GM18873 (cell line): ENCODE measurements around the gene CPXM1.

Source experiments
- ATAC-seq: cut with Tn5 transposase; IDR thresholded peaks from one replicate; pipeline ENCODE4 v1.9.1; 2021; ENCODE audit warnings: mild to moderate bottlenecking, moderate library complexity, moderate number of reproducible peaks; ENCODE audit not compliant: unreplicated experiment, low FRiP score

CPXM1 gene

DNA sequence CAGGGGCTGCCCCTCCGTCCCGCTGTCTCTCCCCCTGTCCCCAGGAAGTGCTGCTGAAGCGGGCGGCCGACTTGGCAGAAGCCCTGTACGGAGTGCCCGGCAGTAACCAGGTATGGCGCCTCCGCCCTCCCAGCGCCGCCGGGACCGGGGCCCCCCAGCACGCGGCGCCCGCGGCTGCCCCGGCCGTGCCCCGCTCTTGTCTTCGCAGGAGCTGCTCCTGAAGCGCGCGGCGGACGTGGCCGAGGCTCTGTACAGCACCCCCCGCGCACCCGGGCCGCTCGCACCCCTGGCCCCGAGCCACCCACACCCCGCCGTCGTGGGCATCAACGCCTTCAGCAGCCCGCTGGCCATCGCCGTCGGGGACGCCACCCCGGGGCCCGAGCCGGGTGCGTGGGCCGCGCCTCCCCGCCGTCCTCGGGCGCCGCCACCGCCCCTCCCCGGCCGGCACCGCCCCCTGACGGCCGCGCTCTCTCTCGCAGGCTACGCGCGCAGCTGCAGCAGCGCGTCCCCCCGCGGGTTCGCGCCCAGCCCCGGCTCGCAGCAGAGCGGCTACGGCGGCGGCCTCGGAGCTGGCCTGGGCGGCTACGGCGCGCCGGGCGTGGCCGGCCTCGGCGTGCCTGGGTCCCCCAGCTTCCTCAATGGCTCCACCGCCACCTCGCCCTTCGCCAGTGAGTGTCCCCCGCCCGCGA, 48.4 kb downstream of the CPXM1 start:
- ATAC-seq = no peak

DNA sequence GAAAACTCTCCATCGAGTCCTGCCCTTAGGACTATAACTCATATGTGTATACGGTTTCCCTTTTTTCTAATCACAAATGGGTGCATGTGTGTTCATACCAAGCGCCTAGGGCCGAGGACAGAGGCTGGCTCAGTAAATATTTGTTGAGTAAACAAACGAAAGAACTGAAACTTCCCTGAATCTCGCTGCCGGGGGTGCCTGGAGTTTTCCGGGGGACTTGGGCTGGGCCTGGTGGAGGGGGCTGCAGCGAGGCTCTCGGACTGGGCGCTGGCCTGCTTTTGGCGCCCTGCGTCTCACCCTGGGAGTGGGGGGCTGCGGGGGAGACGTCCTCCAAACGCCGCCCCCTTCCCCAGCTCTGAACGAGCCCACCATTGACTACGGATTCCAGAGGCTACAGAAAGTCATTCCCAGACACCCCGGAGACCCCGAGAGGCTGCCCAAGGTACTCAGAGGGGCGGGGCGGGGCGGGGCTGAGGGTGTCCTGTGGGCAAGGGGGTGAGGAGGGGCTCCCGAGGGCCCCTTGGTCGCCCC, 49.0 kb downstream of the CPXM1 start:
- ATAC-seq = no peak

DNA sequence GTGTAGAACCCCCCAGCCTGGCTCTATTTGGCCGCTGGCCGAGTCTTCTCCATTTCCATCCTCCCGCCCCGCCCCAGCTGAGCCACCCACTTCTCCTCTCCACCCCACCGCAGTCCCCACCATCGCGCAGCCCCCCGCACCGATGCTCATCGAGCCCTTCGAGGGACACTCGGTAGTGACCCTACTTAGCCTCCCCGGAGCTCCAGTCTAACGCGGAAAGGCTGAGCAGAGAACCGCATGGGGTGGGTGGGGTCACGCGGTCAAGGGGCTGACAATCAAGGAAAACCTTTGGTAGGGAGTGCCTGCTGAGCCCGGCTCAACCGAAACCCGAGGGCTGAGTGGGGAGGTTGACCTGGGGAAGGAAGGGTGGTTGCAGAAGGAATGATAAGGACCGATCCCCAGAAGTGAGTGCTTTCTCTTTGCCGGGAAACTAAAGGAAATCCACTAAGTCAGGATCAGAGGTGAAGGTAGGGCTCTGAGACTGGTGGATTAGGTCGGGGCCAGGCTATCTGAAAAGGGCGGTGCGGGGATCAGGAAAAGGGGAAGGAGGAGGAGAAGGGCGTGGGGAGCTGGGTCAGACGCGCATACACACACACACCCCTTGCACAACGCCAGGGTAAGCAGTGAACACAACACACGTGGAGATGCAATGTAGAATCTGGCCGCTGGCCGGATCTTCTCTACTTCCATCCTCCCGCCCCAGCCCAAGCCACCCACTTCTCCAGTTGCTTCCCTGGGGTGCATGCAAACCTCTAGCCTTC, 49.8 kb downstream of the CPXM1 start:
- no peak for ATAC-seq

DNA sequence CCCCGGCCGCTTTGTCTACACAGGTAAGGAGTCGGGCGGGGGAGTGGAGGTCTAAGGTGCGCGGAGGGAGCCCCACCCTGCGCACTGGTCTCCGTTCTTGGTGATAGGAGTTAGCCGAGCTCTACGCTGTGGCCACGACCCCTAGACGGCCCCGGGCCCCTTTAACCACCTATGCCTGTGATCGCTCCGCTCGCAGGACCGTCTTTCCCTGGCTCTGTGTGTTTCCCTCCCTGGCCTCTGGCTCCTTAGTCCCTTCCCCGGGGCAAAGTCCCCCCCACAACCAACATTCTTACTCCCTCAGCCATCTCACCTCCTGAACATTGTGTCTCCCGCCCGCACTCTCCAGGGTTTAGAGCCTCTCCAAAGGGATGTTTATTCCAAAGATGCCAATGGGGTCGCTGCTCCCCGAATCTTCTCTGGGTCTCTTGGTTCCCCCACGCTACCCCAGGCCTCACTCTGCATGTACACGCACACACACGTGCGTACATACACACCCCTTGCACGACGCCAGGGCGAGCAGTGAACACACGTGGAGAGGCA, 50.4 kb downstream of the CPXM1 start:
- no peak for ATAC-seq

DNA sequence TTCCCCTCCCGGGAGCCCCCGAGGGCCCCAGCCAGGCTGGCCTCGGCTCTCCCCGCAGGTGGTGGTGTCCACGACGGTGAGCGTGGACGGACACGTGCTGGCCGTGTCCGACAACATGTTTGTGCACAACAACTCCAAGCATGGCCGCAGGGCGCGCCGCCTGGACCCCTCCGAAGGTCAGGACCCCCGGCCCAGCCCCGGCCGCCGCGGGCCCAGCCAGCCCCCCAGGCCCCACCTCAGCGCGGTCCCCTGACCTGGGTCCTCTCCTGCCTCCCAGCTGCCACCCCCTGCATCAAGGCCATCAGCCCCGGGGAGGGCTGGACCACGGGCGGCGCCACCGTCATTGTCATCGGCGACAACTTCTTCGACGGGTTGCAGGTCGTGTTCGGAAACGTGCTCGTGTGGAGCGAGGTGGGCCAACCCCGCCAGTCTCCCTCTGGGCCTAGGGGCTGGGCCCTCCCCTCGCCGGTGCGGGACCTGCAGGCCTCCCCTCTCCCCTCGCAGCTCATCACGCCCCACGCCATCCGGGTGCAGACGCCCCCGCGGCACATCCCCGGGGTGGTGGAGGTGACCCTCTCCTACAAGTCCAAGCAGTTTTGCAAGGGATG, 51.0 kb downstream of the CPXM1 start:
- ATAC-seq = no peak

DNA sequence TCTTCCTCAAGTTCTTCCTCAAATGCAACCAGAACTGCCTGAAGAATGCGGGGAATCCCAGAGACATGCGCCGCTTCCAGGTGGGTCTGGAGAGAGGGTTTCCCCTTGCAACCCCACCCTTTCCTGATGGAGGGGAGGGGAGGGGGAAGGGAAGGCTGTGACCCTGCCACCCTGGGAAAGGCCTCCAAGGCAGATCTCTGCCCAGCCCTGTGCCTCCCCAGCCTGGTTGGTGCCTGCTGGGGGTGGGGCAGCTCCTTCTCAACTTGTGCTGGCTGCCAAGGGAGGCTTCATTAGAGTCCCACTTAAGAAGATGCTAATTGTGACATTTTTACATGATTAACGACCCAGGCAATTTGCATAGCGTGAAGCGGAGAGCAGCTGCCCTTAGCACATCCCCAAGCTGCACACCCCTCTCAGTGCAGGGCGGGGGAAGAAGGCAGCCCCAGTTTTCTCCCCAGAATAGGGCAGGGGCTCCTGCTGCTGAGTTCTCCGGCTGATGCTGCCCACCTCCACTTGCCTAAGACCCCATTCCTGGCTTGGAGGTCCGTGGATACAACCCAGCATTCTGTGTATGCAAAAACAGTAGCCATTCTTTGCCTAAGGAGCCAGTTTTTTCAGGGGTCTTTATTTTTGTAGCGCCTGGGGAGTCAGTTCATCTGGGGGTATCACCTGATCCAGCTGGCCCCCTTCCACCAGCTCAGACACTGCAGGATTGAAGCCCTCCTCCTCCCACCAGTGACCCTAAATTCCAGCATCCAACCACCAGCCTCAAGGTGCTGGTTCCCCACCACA, 51.7 kb downstream of the CPXM1 start:
- ATAC-seq = no peak

DNA sequence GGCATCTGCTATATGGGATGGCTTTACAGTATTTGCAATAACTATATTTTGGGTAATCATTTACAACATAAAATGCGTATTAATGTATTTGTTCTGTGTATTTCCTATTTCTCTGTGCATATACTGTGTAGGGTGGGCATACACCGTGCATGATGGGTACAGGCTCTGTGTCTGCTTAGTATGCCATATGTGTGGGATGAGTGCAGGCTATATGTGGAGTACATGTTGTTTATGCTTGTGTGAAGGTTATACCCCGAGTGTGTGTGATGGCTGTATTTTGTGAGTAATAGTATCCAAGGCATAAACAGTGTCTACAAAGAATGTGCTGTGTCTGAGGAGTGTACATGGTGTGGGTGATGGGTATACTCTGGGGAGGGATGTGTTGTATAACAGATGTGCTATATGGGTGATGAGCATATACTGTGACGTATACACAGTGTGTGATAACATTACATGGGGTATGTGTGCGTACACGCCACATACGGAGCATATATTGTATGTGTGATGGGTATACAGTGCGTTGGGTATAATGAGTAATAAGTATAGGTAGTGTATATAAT, 52.7 kb downstream of the CPXM1 start:
- no peak for ATAC-seq

DNA sequence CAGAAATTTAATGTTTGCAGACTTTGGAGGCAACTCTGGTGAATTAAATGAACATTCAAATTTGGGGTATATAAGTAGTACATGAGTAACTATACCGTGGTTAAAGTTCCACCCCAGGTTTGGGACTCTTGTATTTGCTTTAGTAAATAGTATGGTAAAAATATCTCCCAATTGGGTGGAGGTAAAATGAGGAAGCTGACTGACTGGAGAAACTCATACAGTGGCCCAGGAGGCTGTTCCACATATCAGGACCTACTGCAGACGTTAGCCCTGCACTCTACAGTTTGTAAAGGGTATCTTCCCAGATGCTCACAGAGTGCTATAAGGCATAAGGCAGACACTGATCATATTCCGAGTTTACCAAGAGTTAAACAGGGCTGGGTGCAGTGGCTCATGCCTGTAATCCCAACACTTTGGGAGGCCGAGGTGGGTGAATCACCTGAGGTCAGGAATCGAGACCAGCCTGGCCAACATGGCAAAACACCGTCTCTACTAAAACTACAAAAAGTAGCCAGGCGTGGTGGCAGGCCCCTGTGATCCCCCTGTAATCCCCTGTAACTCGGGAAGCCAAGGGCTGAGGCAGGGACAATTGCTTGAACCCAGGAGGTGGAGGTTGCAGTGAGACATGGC, 53.7 kb downstream of the CPXM1 start:
- ATAC-seq = no peak

DNA sequence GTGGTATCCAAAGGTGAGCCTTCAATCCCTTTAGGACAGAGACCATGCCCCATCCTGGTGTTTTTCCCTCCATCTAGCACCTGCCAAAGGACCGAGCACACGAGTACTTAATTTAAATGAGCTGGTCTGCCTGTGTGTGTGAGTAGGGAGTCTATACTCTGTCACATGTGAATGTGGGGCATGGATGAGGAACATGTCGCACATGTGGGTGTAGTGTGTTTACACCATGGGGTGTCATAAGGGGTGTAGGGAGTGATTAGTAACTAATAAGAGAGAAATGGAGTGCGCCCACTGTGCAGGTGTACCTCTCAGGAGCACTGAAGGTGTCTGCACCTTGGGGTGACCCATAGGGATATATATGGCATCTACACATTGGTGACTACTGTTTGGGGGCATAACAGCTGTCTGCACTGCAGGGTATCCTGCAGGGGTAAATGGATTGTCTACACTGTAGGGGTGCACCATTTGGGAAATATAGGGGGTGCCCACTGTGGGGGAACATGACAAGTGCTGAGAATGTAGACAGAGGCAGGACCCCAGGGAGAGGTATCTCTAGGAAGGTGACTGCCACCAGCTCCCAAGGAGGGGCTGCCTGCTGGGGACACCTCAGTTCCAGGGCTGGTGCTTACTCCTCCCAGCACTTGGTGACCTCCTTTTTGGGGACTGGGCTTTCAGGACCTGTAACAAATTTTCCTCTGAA, 54.3 kb downstream of the CPXM1 start:
- ATAC-seq = no peak

DNA sequence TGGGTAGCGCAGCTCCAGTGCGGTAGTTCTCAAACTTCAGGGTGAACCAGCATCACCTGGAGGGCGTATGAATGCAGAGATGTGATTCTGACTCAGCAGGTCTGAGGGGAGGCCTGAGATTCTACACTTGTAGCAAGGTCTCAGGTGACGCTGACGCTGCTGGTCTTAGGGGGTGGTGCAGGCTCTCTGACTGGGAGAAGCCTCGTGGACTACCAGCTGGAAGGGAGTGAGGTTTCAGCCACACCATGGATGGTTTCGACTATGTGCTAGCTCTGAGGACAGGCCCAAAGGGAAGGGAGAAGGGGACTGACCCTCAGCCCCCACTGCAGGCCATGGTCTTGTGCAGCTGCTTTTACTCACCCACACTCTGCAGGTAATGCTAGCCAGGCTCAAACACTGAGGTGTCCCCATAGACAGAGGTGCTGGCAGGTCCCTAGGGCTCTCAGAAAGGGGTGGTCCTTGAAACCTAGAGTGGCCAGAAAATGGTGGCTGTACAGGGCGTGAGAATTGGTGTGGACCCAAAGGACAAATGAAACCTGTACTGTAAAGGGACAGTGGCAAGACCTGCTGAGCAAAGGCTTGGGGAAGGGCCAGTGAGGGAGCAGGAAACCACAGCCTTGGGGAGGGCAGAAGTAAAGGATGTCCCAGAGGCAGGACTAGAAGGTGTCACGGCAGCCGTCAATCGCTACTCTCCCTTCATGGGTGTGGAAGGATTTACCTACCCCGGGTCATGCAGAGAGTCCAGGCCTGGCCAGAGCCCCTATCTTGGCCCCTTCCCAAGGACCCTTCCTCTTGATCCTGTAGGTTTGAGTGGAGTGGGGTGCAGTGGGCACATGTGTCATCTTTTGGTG, 55.1 kb downstream of the CPXM1 start:
- ATAC-seq = no peak
